ENCODE data around the gene RALGPS1.

The RALGPS1 gene

DNA sequence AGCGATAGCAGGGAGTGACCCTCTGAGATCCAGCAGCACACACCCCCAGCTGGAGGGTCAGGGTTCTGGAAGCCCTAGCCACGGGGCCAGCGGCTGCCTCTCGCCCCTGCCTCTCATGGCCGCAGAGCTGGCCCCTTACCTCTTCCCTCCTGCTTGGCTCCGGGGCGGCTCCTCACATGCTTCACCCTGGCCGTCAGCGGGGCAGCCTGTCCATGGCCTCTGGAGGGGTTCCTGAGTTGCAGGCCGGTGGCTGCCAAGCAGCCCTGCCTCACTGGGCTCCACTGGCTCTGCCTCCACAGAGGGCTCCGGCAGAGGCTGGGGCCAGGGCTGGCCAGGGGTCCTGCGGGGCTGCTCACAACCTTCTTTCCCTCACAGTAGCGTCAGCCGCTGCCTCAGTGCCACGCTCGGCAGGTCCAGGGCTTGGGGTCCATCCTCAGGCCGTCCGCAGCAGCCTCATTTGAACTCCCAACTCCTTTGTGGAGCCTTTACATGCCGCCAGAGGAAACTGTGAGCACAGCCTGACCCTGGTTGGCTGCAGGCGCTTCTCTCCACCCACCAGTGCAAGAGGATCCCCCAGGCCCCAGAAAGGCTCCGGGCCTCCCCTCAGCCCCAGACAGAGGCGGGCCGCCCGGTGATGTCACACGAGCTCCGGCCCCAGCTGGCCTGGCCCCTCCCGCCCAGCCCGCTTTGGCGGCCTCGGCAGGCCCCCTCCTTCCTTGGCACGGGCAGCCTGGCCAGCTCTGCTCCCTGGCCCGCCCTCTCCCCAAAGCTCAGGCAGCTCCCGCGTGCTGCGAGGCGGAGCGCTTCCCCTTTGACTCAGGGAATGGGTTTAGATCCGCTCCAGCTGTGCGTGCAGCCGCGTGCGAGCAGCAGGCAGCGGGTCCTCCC, 207.8 kb downstream of the RALGPS1 start, which contains the start of gene ANGPTL2 (continued):
- TF ChIP-seq ZNF837 (tag by site-specific recombination; IDR thresholded peaks at IDR 0.05): no peak
- no peak for TF ChIP-seq ZNF670 (tag by site-specific recombination; IDR thresholded peaks at IDR 0.05; ENCODE audit: low read depth)
- 0 out of 2 replicates have a peak, but pooled peaks have one; percentile 10 for TF ChIP-seq ZNF16 (tag by site-specific recombination; IDR thresholded peaks at IDR 0.05; ENCODE audit: low read depth)
- TF ChIP-seq ZNF529 (tag by site-specific recombination; IDR thresholded peaks at IDR 0.05; ENCODE audit: insufficient replicate concordance): no peak
- peak; percentile 56 for TF ChIP-seq KLF1 (tag by site-specific recombination; IDR thresholded peaks at IDR 0.05)
- TF ChIP-seq ZNF175 (tag by site-specific recombination; IDR thresholded peaks at IDR 0.05): no peak
- peak; percentile 41; the same call in 1 of the 2 replicates for TF ChIP-seq ZBTB17 (tag by site-specific recombination; IDR thresholded peaks at IDR 0.05)
- no peak; the same call in 1 of the 2 replicates for TF ChIP-seq ZFHX2 (tag by site-specific recombination; conservative IDR thresholded peaks at IDR 0.05)
- TF ChIP-seq ZNF292 (tag by site-specific recombination; IDR thresholded peaks at IDR 0.05; ENCODE audit: borderline replicate concordance, low read depth): no peak
- peak; percentile 33; the same call in 1 of the 2 replicates for TF ChIP-seq ZNF660 (tag by site-specific recombination; IDR thresholded peaks at IDR 0.05)
- no peak for TF ChIP-seq ZNF433 (tag by site-specific recombination; IDR thresholded peaks at IDR 0.05; ENCODE audit: low read depth)
- TF ChIP-seq, protein P1, sequence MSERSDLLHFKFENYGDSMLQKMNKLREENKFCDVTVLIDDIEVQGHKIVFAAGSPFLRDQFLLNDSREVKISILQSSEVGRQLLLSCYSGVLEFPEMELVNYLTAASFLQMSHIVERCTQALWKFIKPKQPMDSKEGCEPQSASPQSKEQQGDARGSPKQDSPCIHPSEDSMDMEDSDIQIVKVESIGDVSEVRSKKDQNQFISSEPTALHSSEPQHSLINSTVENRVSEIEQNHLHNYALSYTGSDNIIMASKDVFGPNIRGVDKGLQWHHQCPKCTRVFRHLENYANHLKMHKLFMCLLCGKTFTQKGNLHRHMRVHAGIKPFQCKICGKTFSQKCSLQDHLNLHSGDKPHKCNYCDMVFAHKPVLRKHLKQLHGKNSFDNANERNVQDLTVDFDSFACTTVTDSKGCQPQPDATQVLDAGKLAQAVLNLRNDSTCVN (tag by site-specific recombination; optimal IDR thresholded peaks at IDR 0.05): peak; percentile 33
- no peak for TF ChIP-seq ZNF610 (tag by site-specific recombination; IDR thresholded peaks at IDR 0.05; ENCODE audit: borderline replicate concordance)
- TF ChIP-seq GLIS1 (tag by site-specific recombination; IDR thresholded peaks at IDR 0.05): peak; percentile 51
- TF ChIP-seq, protein P2, sequence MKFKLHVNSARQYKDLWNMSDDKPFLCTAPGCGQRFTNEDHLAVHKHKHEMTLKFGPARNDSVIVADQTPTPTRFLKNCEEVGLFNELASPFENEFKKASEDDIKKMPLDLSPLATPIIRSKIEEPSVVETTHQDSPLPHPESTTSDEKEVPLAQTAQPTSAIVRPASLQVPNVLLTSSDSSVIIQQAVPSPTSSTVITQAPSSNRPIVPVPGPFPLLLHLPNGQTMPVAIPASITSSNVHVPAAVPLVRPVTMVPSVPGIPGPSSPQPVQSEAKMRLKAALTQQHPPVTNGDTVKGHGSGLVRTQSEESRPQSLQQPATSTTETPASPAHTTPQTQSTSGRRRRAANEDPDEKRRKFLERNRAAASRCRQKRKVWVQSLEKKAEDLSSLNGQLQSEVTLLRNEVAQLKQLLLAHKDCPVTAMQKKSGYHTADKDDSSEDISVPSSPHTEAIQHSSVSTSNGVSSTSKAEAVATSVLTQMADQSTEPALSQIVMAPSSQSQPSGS (tag by site-specific recombination; IDR thresholded peaks at IDR 0.05; ENCODE audit: low read depth): no peak
- TF ChIP-seq ZNF114 (tag by site-specific recombination; IDR thresholded peaks at IDR 0.05): no peak
- no peak for TF ChIP-seq ZNF791 (tag by site-specific recombination; IDR thresholded peaks at IDR 0.05)
- TF ChIP-seq, protein P3, sequence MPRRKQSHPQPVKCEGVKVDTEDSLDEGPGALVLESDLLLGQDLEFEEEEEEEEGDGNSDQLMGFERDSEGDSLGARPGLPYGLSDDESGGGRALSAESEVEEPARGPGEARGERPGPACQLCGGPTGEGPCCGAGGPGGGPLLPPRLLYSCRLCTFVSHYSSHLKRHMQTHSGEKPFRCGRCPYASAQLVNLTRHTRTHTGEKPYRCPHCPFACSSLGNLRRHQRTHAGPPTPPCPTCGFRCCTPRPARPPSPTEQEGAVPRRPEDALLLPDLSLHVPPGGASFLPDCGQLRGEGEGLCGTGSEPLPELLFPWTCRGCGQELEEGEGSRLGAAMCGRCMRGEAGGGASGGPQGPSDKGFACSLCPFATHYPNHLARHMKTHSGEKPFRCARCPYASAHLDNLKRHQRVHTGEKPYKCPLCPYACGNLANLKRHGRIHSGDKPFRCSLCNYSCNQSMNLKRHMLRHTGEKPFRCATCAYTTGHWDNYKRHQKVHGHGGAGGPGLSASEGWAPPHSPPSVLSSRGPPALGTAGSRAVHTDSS (tag by site-specific recombination; IDR thresholded peaks at IDR 0.05): no peak
- TF ChIP-seq ZNF2 (tag by site-specific recombination; IDR thresholded peaks at IDR 0.05): no peak
- TF ChIP-seq ZNF23 (tag by site-specific recombination; IDR thresholded peaks at IDR 0.05; ENCODE audit: borderline replicate concordance): no peak
- TF ChIP-seq SP7 (tag by site-specific recombination; IDR thresholded peaks at IDR 0.05): peak; percentile 92
- TF ChIP-seq ZFP69B (tag by site-specific recombination; IDR thresholded peaks at IDR 0.05): no peak
- peak; percentile 55 for TF ChIP-seq ZBTB8A (tag by site-specific recombination; IDR thresholded peaks at IDR 0.05)
- TF ChIP-seq, protein P4, sequence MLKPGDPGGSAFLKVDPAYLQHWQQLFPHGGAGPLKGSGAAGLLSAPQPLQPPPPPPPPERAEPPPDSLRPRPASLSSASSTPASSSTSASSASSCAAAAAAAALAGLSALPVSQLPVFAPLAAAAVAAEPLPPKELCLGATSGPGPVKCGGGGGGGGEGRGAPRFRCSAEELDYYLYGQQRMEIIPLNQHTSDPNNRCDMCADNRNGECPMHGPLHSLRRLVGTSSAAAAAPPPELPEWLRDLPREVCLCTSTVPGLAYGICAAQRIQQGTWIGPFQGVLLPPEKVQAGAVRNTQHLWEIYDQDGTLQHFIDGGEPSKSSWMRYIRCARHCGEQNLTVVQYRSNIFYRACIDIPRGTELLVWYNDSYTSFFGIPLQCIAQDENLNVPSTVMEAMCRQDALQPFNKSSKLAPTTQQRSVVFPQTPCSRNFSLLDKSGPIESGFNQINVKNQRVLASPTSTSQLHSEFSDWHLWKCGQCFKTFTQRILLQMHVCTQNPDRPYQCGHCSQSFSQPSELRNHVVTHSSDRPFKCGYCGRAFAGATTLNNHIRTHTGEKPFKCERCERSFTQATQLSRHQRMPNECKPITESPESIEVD (tag by site-specific recombination; IDR thresholded peaks at IDR 0.05): no peak
- TF ChIP-seq ZNF341 (tag by site-specific recombination; IDR thresholded peaks at IDR 0.05; ENCODE audit: low read depth): peak; percentile 15; the same call in 1 of the 2 replicates
- TF ChIP-seq ZNF555 (tag by site-specific recombination; conservative IDR thresholded peaks at IDR 0.05): no peak
- no peak for TF ChIP-seq KLF8 (tag by site-specific recombination; IDR thresholded peaks at IDR 0.05)
- TF ChIP-seq, protein P5, sequence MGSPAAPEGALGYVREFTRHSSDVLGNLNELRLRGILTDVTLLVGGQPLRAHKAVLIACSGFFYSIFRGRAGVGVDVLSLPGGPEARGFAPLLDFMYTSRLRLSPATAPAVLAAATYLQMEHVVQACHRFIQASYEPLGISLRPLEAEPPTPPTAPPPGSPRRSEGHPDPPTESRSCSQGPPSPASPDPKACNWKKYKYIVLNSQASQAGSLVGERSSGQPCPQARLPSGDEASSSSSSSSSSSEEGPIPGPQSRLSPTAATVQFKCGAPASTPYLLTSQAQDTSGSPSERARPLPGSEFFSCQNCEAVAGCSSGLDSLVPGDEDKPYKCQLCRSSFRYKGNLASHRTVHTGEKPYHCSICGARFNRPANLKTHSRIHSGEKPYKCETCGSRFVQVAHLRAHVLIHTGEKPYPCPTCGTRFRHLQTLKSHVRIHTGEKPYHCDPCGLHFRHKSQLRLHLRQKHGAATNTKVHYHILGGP (tag by site-specific recombination; IDR thresholded peaks at IDR 0.05): no peak
- TF ChIP-seq SP2 (tag by site-specific recombination; IDR thresholded peaks at IDR 0.05): peak; percentile 74
- no peak for TF ChIP-seq ZNF510 (tag by site-specific recombination; IDR thresholded peaks at IDR 0.05; ENCODE audit: insufficient replicate concordance)
